HCT116 (cell line): ENCODE results near the gene IMPG2. TPM values are rescaled to one million over a fixed set of nuclear protein-coding genes. Genes with fewer than 3 reads are reported as not detected.

Experiments
- ATAC-seq: fragments of 200-7000 bp; cut with Tn5 transposase; 2 replicates; pipeline ENCODE4 v1.9.1; 2020; ENCODE audit warnings: mild to moderate bottlenecking, moderate library complexity
- BruUV-seq: library from RNA; stranded (reverse); fragments of 400-500 nt; replicated peaks from 2 replicates; lab custom pipeline; 2021; lab: Mats Ljungman, UMichigan
- CTCF ChIA-PET: fragments of 300-600 bp; sonication (Branson Sonifier 250); formaldehyde crosslinking; loops from one replicate; lab custom pipeline; 2021; ENCODE audit warnings: antibody characterized with exemption; lab: Charles Lee
- POLR2A ChIA-PET: fragments of 300-600, 350-600 bp; sonication (Branson Sonifier 250); formaldehyde crosslinking; loops from one replicate; lab custom pipeline; 2021; ENCODE audit warnings: antibody characterized with exemption; lab: Charles Lee
- RAD21 ChIA-PET, 2 experiments: fragments of 300-600 bp; sonication (Branson Sonifier 250); formaldehyde crosslinking; loops; one replicate each; lab custom pipeline; 2023; ENCODE audit warnings: low total read pairs in 2 of 2; ENCODE audit not compliant: uncharacterized antibody in 2 of 2, unreplicated experiment in 2 of 2, low non-redundant PET in 1 of 2; lab: Charles Lee
- DNase-seq: peaks from one replicate; pipeline ENCODE4 v3.0.0-alpha.2; 2010; ENCODE audit warnings: low read depth, low spot score
- H2AFZ ChIP-seq: fragments of 200-600 bp; shearing (Covaris generic), sonication (generic); 2 replicates; pipeline ENCODE4 v1.6.1; 2017; ENCODE audit warnings: low read depth, mixed run types, mixed read lengths, antibody characterized with exemption, low read length; ENCODE audit not compliant: poor library complexity, severe bottlenecking
- H3K27ac ChIP-seq: 2 replicates; pipeline ENCODE4 v1.5.1; 2012; ENCODE audit warnings: low read depth, low read length
- H3K27me3 ChIP-seq: fragments of 200-600 bp; sonication (generic); 2 replicates; pipeline ENCODE4 v1.6.1; 2016; ENCODE audit warnings: mixed run types, low read length, mixed read lengths; ENCODE audit not compliant: insufficient read depth
- H3K36me3 ChIP-seq, 2 experiments: fragments of 200-500 bp in 1 of 2; fragments of 200-600 bp in 1 of 2; sonication (Bioruptor generic) in 1 of 2; sonication (generic) in 1 of 2; 2 replicates each; pipeline versions ENCODE4 v1.5.1 to v1.6.1; 2014 to 2016; ENCODE audit warnings: low read length in 2 of 2, inconsistent platforms in 1 of 2, mixed read lengths in 1 of 2, mixed run types in 1 of 2; ENCODE audit not compliant: insufficient read depth in 2 of 2, control insufficient read depth in 1 of 2
- H3K4me1 ChIP-seq, 2 experiments: fragments of 200-600 bp in 1 of 2; sonication (generic) in 1 of 2; 2 replicates each; pipeline versions ENCODE4 v1.5.1 to v1.6.1; 2012 to 2017; ENCODE audit warnings: low read length in 2 of 2, inconsistent platforms in 1 of 2, mild to moderate bottlenecking in 1 of 2, mixed read lengths in 1 of 2, mixed run types in 1 of 2, moderate library complexity in 1 of 2; ENCODE audit not compliant: insufficient read depth in 2 of 2, control insufficient read depth in 1 of 2
- H3K4me2 ChIP-seq: fragments of 200-600 bp; sonication (generic); 2 replicates; pipeline ENCODE4 v1.6.1; 2017; ENCODE audit warnings: mixed run types, low read length, mixed read lengths
- H3K4me3 ChIP-seq, 2 experiments: fragments of 200-600 bp in 1 of 2; sonication (generic) in 1 of 2; replicated peaks in 1 of 2; 2 replicates each; pipeline ENCODE4 v1.5.1; 2011 to 2016; ENCODE audit warnings: low read length in 2 of 2, control low read depth in 1 of 2, low read depth in 1 of 2, mild to moderate bottlenecking in 1 of 2, mixed read lengths in 1 of 2, mixed run types in 1 of 2
- H3K79me2 ChIP-seq: fragments of 200-600 bp; sonication (generic); 2 replicates; pipeline ENCODE4 v1.6.1; 2017; ENCODE audit warnings: mild to moderate bottlenecking, mixed run types, low read length, moderate library complexity, mixed read lengths; ENCODE audit not compliant: insufficient read depth
- H3K9ac ChIP-seq: fragments of 200-600 bp; sonication (generic); 2 replicates; pipeline ENCODE4 v1.6.1; 2016; ENCODE audit warnings: low read length, mixed read lengths
- H3K9me2 ChIP-seq: fragments of 200-600 bp; sonication (generic), shearing (Covaris generic); 2 replicates; pipeline ENCODE4 v1.6.1; 2017; ENCODE audit warnings: mixed run types, mild to moderate bottlenecking, moderate library complexity; ENCODE audit not compliant: insufficient read depth
- H3K9me3 ChIP-seq, 2 experiments: fragments of 200-500 bp in 1 of 2; fragments of 200-600 bp in 1 of 2; sonication (Bioruptor generic) in 1 of 2; sonication (generic) in 1 of 2; 2 replicates each; pipeline ENCODE4 v1.6.1; 2014 to 2017; ENCODE audit warnings: low read length in 2 of 2, mixed read lengths in 2 of 2, inconsistent platforms in 1 of 2, low read depth in 1 of 2, mild to moderate bottlenecking in 1 of 2, mixed run types in 1 of 2, moderate library complexity in 1 of 2; ENCODE audit not compliant: control insufficient read depth in 1 of 2, insufficient read depth in 1 of 2
- H4K20me1 ChIP-seq: fragments of 200-600 bp; sonication (generic), shearing (Covaris generic); 2 replicates; pipeline ENCODE4 v1.6.1; 2017; ENCODE audit warnings: mixed run types, mild to moderate bottlenecking, moderate library complexity; ENCODE audit not compliant: insufficient read depth
- ATF3 ChIP-seq: IDR thresholded peaks from 2 replicates; pipeline ENCODE4 v1.6.1; 2012
- CTCF ChIP-seq, 3 experiments: fragments of 200-600 bp in 1 of 3; sonication (generic) in 1 of 3; IDR thresholded peaks in 2 of 3; conservative IDR thresholded peaks in 1 of 3; 2 replicates each; pipeline ENCODE4 v1.5.1; 2012 to 2017; ENCODE audit warnings: low read depth in 2 of 3, low read length in 2 of 3, antibody characterized with exemption in 1 of 3, borderline replicate concordance in 1 of 3, control low read depth in 1 of 3, mild to moderate bottlenecking in 1 of 3, mixed read lengths in 1 of 3, mixed run types in 1 of 3, moderate library complexity in 1 of 3; ENCODE audit not compliant: insufficient read depth in 1 of 3
- ELF1 ChIP-seq: IDR thresholded peaks from 2 replicates; pipeline ENCODE4 v1.6.1; 2012; ENCODE audit warnings: low read depth, borderline replicate concordance
- FOSL1 ChIP-seq: IDR thresholded peaks from 2 replicates; pipeline ENCODE4 v1.6.1; 2012; ENCODE audit warnings: low read depth
- JUND ChIP-seq: IDR thresholded peaks from 2 replicates; pipeline ENCODE4 v1.6.1; 2012
- MAX ChIP-seq: IDR thresholded peaks from 2 replicates; pipeline ENCODE4 v1.6.1; 2012
- POLR2A ChIP-seq: IDR thresholded peaks from 2 replicates; pipeline ENCODE4 v1.7.0; 2011; ENCODE audit warnings: borderline replicate concordance; ENCODE audit not compliant: insufficient read depth, insufficient read length; ENCODE audit errors: extremely low read depth
- POLR2AphosphoS5 ChIP-seq: IDR thresholded peaks from 2 replicates; pipeline ENCODE4 v1.6.1; 2011; ENCODE audit warnings: mild to moderate bottlenecking, low read depth, low read length, moderate library complexity
- SIN3A ChIP-seq: IDR thresholded peaks from 2 replicates; pipeline ENCODE4 v1.6.1; 2012; ENCODE audit warnings: low read depth
- SP1 ChIP-seq: IDR thresholded peaks from 2 replicates; pipeline ENCODE4 v1.6.1; 2012; ENCODE audit warnings: low read depth
- SRF ChIP-seq: IDR thresholded peaks from 2 replicates; pipeline ENCODE4 v1.6.1; 2012; ENCODE audit warnings: low read depth
- TCF7L2 ChIP-seq: IDR thresholded peaks from 2 replicates; pipeline ENCODE4 v1.7.0; 2011; ENCODE audit warnings: borderline replicate concordance, inconsistent platforms; ENCODE audit not compliant: insufficient read depth, insufficient read length; ENCODE audit errors: extremely low read depth
- YY1 ChIP-seq: IDR thresholded peaks from 2 replicates; pipeline ENCODE4 v1.6.1; 2011; ENCODE audit warnings: low read length, low read depth, moderate library complexity, mild to moderate bottlenecking; ENCODE audit not compliant: insufficient replicate concordance; ENCODE audit errors: extremely low read depth
- ZBTB33 ChIP-seq: IDR thresholded peaks from 2 replicates; pipeline ENCODE4 v1.6.1; 2011; ENCODE audit warnings: mild to moderate bottlenecking, low read length, moderate library complexity; ENCODE audit not compliant: insufficient replicate concordance; ENCODE audit errors: extremely low read depth
- ZFX ChIP-seq: fragments of 450-650 bp; IDR thresholded peaks from 2 replicates; pipeline ENCODE4 v1.6.1; 2017
- intact Hi-C: fragments of 100-400 bp; cut with micrococcal nuclease; formaldehyde crosslinking; loops from 2 replicates; pipeline ENCODE4 v1.10.0; 2022
- total RNA-seq: library from RNA; stranded (reverse); gene quantifications from one replicate; pipeline ENCODE4 v1.2.1, GENCODE V29; 2021; ENCODE audit not compliant: unreplicated experiment

Gene IMPG2
- total RNA-seq, 1 experiment from 2014 or later = 0.20 TPM

GRCh38 chr3:101273156-101273555 is 47.2 kb downstream of the IMPG2 start:
- Histone ChIP-seq H3K4me2 (no peak overlapping the region), H3K4me3 (no peak overlapping the region), H3K9ac (no peak overlapping the region), H3K27ac (no peak overlapping the region), H4K20me1 (no peaks in the 10 kb centered on the region), H3K79me2 (no peaks in the 10 kb centered on the region), H3K4me1 (no peaks in the 10 kb centered on the region), H3K27me3 (no peaks in the 10 kb centered on the region), H2AFZ (no peak overlapping the region), H3K9me3 (no peaks in the 10 kb centered on the region), H3K36me3 (no peaks in the 10 kb centered on the region), H3K9me2 (no peaks in the 10 kb centered on the region)
- ChIA-PET POLR2A (no interaction called here), CTCF (no interaction called here), RAD21 (no interaction called here)
- DNase-seq (no peak), ATAC-seq (no peak)
- BruUV-seq = no TSS peak
- intact Hi-C loops = no loop called here
- TF ChIP-seq POLR2A = no peak
- no peak for TF ChIP-seq ZBTB33
- no peak for TF ChIP-seq YY1
- TF ChIP-seq SRF = no peak
- TF ChIP-seq CTCF (IDR thresholded peaks at IDR 0.05 in 2 of 3, conservative IDR thresholded peaks at IDR 0.05 in 1 of 3; ENCODE audit: borderline replicate concordance in 1 of 3, insufficient read depth in 1 of 3, low read depth in 2 of 3, low read length in 2 of 3) = no peak
- no peak for TF ChIP-seq POLR2AphosphoS5
- no peak for TF ChIP-seq TCF7L2
- TF ChIP-seq ELF1 = no peak
- TF ChIP-seq JUND = no peak
- TF ChIP-seq SP1 = no peak
- TF ChIP-seq FOSL1 = no peak
- no peak for TF ChIP-seq MAX
- TF ChIP-seq ZFX = no peak
- no peak for TF ChIP-seq SIN3A
- no peak for TF ChIP-seq ATF3
